Measurements from ENCODE around the gene TMEM121.

DNA sequence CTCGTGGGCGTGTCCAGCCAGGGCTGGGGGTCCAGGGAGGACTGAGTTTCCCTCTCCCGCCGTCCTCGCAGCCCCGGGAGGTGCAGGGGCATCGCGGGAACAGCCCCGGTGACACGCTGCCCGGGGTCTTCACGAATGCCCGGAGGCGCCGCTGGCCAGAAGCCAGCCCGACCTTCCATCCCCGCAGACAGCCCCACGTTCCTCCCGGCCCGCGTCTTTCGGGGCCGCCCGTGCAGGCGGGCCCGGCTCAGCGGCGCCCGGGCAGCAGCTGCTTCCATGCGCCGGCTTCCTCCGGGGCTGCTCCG lies 36.2 kb upstream of the TMEM121 start:
- no peak for TF ChIP-seq POLR2AphosphoS5 (IDR thresholded peaks at IDR 0.05)
- no peak for TF ChIP-seq EP300 (IDR thresholded peaks at IDR 0.05)
- TF ChIP-seq, protein P1, sequence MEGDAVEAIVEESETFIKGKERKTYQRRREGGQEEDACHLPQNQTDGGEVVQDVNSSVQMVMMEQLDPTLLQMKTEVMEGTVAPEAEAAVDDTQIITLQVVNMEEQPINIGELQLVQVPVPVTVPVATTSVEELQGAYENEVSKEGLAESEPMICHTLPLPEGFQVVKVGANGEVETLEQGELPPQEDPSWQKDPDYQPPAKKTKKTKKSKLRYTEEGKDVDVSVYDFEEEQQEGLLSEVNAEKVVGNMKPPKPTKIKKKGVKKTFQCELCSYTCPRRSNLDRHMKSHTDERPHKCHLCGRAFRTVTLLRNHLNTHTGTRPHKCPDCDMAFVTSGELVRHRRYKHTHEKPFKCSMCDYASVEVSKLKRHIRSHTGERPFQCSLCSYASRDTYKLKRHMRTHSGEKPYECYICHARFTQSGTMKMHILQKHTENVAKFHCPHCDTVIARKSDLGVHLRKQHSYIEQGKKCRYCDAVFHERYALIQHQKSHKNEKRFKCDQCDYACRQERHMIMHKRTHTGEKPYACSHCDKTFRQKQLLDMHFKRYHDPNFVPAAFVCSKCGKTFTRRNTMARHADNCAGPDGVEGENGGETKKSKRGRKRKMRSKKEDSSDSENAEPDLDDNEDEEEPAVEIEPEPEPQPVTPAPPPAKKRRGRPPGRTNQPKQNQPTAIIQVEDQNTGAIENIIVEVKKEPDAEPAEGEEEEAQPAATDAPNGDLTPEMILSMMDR (IDR thresholded peaks at IDR 0.05): no peak
- TF ChIP-seq POLR2A (IDR thresholded peaks at IDR 0.05): no peak
